Measurements from ENCODE around the gene TANC1. TPM values are rescaled to one million over a fixed set of nuclear protein-coding genes. Genes with fewer than 3 reads are reported as not detected.

The TANC1 gene
- total RNA-seq, 1 experiment from 2014 or later, result 2.5 TPM

DNA sequence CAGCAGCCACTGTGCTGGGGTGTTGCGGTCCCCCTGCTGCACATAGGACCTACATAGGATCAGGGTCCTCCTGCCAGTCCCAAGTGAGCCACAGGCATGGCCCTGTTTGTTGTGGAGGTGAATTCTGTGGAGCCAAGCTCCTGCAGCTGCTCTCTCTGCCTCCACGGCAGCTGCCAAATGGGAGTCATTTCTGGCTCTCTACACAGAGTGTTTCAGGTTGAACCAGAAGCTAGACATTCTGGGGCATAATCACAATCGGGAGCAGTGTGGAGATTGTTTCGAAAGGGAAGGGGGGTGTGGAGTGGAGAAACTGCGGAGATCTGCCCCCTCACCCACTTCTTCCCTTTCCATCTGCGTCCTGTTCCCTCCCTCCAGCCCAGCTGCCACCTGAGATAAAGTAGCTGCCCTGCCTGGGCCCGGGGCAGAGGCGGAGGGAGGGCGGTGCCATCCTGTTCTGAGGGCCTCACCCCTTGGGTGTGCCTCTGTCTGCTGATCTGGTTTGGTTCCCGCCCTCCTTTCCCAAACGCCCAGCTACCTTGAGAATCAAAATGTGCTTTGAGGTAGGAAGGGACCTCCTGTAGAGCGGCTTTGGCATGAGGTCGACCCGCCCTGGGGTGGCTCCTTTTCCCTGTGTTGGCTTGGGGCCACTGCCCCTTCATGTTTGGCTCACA is 178.7 kb downstream of the TANC1 start:
- TF ChIP-seq, protein P1, sequence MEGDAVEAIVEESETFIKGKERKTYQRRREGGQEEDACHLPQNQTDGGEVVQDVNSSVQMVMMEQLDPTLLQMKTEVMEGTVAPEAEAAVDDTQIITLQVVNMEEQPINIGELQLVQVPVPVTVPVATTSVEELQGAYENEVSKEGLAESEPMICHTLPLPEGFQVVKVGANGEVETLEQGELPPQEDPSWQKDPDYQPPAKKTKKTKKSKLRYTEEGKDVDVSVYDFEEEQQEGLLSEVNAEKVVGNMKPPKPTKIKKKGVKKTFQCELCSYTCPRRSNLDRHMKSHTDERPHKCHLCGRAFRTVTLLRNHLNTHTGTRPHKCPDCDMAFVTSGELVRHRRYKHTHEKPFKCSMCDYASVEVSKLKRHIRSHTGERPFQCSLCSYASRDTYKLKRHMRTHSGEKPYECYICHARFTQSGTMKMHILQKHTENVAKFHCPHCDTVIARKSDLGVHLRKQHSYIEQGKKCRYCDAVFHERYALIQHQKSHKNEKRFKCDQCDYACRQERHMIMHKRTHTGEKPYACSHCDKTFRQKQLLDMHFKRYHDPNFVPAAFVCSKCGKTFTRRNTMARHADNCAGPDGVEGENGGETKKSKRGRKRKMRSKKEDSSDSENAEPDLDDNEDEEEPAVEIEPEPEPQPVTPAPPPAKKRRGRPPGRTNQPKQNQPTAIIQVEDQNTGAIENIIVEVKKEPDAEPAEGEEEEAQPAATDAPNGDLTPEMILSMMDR (conservative IDR thresholded peaks at IDR 0.05), result no peak
- H3K27ac Mint-ChIP-seq, result no peak overlapping the region
- no CpG with 5 or more reads among the region's 14 CpGs for WGBS (ENCODE audit: extremely low coverage, insufficient read length, low lambda C conversion rate)
- Histone ChIP-seq H3K23ac (ENCODE audit: insufficient read length, low read depth, low read length) (no peak overlapping the region), H2AFZ (ENCODE audit: low read length) (no peak overlapping the region), H3K14ac (ENCODE audit: insufficient read depth, low read length) (no peak overlapping the region), H3K9me3 (ENCODE audit: control insufficient read depth, low read depth, low read length) (no peaks in the 10 kb centered on the region), H4K5ac (ENCODE audit: insufficient read length, low read depth, low read length) (no peak overlapping the region), H3K79me2 (ENCODE audit: insufficient read depth, low read length) (no peaks in the 10 kb centered on the region), H3K56ac (ENCODE audit: insufficient read length, low read depth, low read length) (no peak overlapping the region), H3K4me2 (ENCODE audit: insufficient read depth, insufficient read length, low read length) (no peak overlapping the region), H3K4me1 (ENCODE audit: insufficient read depth, low read length) (no peaks in the 10 kb centered on the region), H2BK120ac (ENCODE audit: low read depth, low read length, poor library complexity, severe bottlenecking) (no peak overlapping the region), H3K18ac (ENCODE audit: insufficient read length, low read depth, low read length) (no peak overlapping the region), H2AK5ac (ENCODE audit: insufficient read length, low read length) (no peak overlapping the region), H3T11ph (ENCODE audit: low read length) (no peak overlapping the region), H2BK15ac (ENCODE audit: low read depth, low read length) (no peak overlapping the region), H2BK20ac (ENCODE audit: low read depth, low read length, poor library complexity, severe bottlenecking) (no peak overlapping the region), H4K91ac (ENCODE audit: insufficient read length, low read depth, low read length) (no peak overlapping the region), H3K27me3 (ENCODE audit: insufficient read depth, low read length) (no peaks in the 10 kb centered on the region), H3K9ac (ENCODE audit: extremely low read depth, insufficient read length, low read length) (no peak overlapping the region), H4K20me1 (ENCODE audit: control insufficient read depth, insufficient read depth, insufficient read length) (no peaks in the 10 kb centered on the region), H3K4ac (ENCODE audit: low read depth, low read length) (no peak overlapping the region), H2BK12ac (ENCODE audit: insufficient read length, low read depth, low read length) (no peak overlapping the region), H4K8ac (replicated peaks; ENCODE audit: insufficient read length, low read depth, low read length) (no peak overlapping the region), H2BK5ac (ENCODE audit: insufficient read length, low read length) (no peak overlapping the region), H3K23me2 (ENCODE audit: insufficient read length, low read depth, low read length, poor library complexity, severe bottlenecking) (no peaks in the 10 kb centered on the region), H3K27ac (ENCODE audit: insufficient read length, low read depth, low read length) (no peak overlapping the region), H3K79me1 (ENCODE audit: insufficient read depth, low read depth, low read length, poor library complexity, severe bottlenecking) (no peaks in the 10 kb centered on the region)
- no peaks in the 10 kb centered on the region for H3K36me3 Mint-ChIP-seq (ENCODE audit: insufficient read depth in 1 of 3, low read depth in 3 of 3)
- no peak for DNase-seq
- H3K9me3 Mint-ChIP-seq, result no peaks in the 10 kb centered on the region
- peaks cover 6 to 7% of the 10 kb centered on the region in 2 experiments; a peak in 3 of 4 replicates for H3K4me1 Mint-ChIP-seq
- no peak overlapping the region for H3K4me3 Mint-ChIP-seq
- no peaks in the 10 kb centered on the region for H3K27me3 Mint-ChIP-seq (ENCODE audit: low read depth)
